Parathyroid adenoma (tissue), 2 donors: Measurements from ENCODE around the gene ACYP2.
"Not testable (repeated sequence)": the region's sequence is repeated elsewhere in the genome, so short reads cannot be mapped to it uniquely, and the experiment has no call there.

Experiments
- H2AFZ ChIP-seq: fragments of 300-600 bp; sonication (generic); one replicate; pipeline ENCODE4 v1.7.0; 2017; ENCODE audit warnings: antibody characterized with exemption, mild to moderate bottlenecking
- H3K27ac ChIP-seq: fragments of 300-600 bp; sonication (generic); one replicate; pipeline ENCODE4 v1.7.0; 2017
- H3K27me3 ChIP-seq: fragments of 300-600 bp; sonication (generic); one replicate; pipeline ENCODE4 v1.7.0; 2017; ENCODE audit warnings: low read length; ENCODE audit not compliant: control insufficient read depth, insufficient read depth
- H3K36me3 ChIP-seq: fragments of 300-600 bp; sonication (generic); one replicate; pipeline ENCODE4 v1.7.0; 2017; ENCODE audit warnings: low read length; ENCODE audit not compliant: control insufficient read depth, insufficient read depth
- H3K4me1 ChIP-seq: fragments of 300-600 bp; sonication (generic); one replicate; pipeline ENCODE4 v1.7.0; 2017; ENCODE audit warnings: control low read depth
- H3K4me2 ChIP-seq: fragments of 300-600 bp; sonication (generic); one replicate; pipeline ENCODE4 v1.7.0; 2017; ENCODE audit warnings: low read length
- H3K4me3 ChIP-seq: fragments of 300-600 bp; sonication (generic); one replicate; pipeline ENCODE4 v1.7.0; 2017; ENCODE audit warnings: low read depth, low read length
- H3K79me2 ChIP-seq: fragments of 300-600 bp; sonication (generic); one replicate; pipeline ENCODE4 v1.7.0; 2017; ENCODE audit warnings: control low read depth
- H3K9ac ChIP-seq: fragments of 300-600 bp; sonication (generic); one replicate; pipeline ENCODE4 v1.7.0; 2017; ENCODE audit warnings: mild to moderate bottlenecking
- H3K9me3 ChIP-seq: fragments of 300-600 bp; sonication (generic); one replicate; pipeline ENCODE4 v1.7.0; 2017; ENCODE audit warnings: low read length; ENCODE audit not compliant: control insufficient read depth
- CTCF ChIP-seq: fragments of 300-600 bp; sonication (generic); IDR thresholded peaks from one replicate; pipeline ENCODE4 v1.7.0; 2017; ENCODE audit warnings: antibody characterized with exemption, mild to moderate bottlenecking
- donor health status: primary hyperparathyroidism.

ACYP2 gene

GRCh38 chr2:54318821-54319220 is 203.4 kb downstream of the ACYP2 start:
- H3K4me1 ChIP-seq, result no peaks in the 10 kb centered on the region
- no peak for TF ChIP-seq CTCF

DNA sequence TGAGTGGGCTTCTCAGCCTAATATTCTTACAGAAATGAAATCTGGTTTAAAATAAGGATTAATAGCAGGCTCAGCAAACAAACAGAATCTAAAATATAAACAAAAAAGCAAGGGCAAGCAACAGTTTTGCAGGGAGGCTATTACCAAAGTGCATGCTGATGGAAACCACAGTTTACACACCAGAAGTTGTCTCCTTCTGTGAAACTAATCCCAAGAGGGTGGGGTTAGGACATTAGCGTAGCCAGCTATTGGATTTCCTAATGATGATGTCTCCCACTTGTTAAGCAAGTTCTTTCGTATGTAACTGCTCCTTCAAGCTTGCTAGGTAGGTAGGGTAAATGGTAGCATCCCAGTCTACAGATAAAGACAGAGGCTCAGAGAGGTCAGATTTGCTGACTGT is 205.6 kb downstream of the ACYP2 start:
- H3K79me2 ChIP-seq, result no peaks in the 10 kb centered on the region
- H3K27me3 ChIP-seq, result no peaks in the 10 kb centered on the region
- no peak overlapping the region for H3K27ac ChIP-seq
- H3K9me3 ChIP-seq, result no peaks in the 10 kb centered on the region
- no peak overlapping the region for H3K4me2 ChIP-seq
- H3K36me3 ChIP-seq, result no peaks in the 10 kb centered on the region
- H2AFZ ChIP-seq, result no peak overlapping the region
- no peak for TF ChIP-seq CTCF
- no peak overlapping the region for H3K9ac ChIP-seq
- no peak overlapping the region for H3K4me3 ChIP-seq
- H3K4me1 ChIP-seq, result no peaks in the 10 kb centered on the region

More at GRCh38 chr2:54318821-54319220, 203.4 kb downstream of the ACYP2 start:
- no peaks in the 10 kb centered on the region for H3K79me2 ChIP-seq
- H3K9ac ChIP-seq, result no peak overlapping the region
- no peaks in the 10 kb centered on the region for H3K27me3 ChIP-seq
- no peaks in the 10 kb centered on the region for H3K36me3 ChIP-seq
- H3K4me3 ChIP-seq, result no peak overlapping the region
- H3K9me3 ChIP-seq, result no peaks in the 10 kb centered on the region
- H2AFZ ChIP-seq, result no peak overlapping the region
- no peak overlapping the region for H3K4me2 ChIP-seq
- no peak overlapping the region for H3K27ac ChIP-seq

DNA sequence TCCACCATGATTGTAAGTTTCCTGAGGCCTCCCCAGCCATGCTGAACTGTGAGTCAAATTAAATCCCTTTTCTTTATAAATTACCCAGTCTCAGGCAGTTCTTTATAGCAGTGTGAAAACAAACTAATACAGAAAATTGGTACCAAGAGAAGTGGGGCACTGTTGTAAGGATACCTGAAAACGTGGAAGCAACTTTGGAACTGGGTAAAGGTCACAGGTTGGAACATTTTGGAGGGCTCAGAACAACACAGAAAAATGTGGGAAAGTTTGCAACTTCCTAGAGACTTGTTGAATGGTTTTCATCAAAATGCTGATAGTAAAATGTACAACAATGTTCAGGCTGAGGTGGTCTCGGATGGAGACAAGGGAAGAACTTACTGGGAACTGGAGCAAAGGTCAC is 209.1 kb downstream of the ACYP2 start:
- not testable (repeated sequence) for H3K4me1 ChIP-seq, H3K9ac ChIP-seq, H3K36me3 ChIP-seq, H3K27me3 ChIP-seq, H3K9me3 ChIP-seq, H3K4me3 ChIP-seq, H3K27ac ChIP-seq, H3K79me2 ChIP-seq, H3K4me2 ChIP-seq, H2AFZ ChIP-seq

- Histone ChIP-seq H3K4me3 (no peak overlapping the region), H3K9ac (no peak overlapping the region), H3K4me2 (no peak overlapping the region), H2AFZ (no peak overlapping the region), H3K4me1 (peaks cover 2% of the 10 kb centered on the region), H3K27me3 (no peaks in the 10 kb centered on the region), H3K79me2 (no peaks in the 10 kb centered on the region), H3K27ac (no peak overlapping the region), H3K9me3 (no peaks in the 10 kb centered on the region), H3K36me3 (no peaks in the 10 kb centered on the region)
- no peak for TF ChIP-seq CTCF
These were observed 209.7 kb downstream of the ACYP2 start for GRCh38 chr2:54325148-54325547.

DNA sequence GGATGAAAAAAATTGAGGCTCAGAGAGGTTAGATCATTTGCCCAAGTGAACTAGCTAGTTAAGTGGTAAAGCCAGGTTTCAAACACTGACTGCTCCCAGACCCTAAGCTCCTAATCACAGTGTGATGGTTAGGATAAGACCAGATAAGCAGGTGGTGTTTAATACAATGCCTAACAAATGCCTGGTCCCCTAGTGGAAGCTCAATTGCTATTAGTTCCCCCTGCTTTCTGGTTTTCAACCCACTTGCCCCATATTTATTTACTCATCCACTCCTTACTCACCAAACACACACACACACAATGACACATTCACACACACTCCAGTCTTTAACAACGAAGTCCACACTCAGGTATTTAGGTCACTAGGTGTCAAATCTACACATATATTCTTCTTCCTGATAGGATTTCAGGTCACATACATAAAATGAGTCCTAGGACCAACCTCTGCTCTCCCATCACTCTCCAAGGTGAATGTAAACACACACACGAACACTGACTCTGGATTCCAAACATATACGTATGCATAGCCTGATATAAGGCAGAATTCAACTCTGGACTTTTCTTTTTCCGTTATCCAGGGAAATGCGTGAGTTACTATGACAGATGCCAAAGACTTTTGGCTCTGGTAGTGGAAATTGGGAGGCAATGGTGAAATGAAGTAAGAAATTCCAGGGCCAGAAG is 214.2 kb downstream of the ACYP2 start:
- H3K27ac ChIP-seq, result peak overlapping the region; percentile 89
- no peaks in the 10 kb centered on the region for H3K36me3 ChIP-seq
- no peak for TF ChIP-seq CTCF
- H3K9ac ChIP-seq, result no peak overlapping the region
- no peaks in the 10 kb centered on the region for H3K79me2 ChIP-seq
- H3K9me3 ChIP-seq, result no peaks in the 10 kb centered on the region
- peak overlapping the region; percentile 95 for H2AFZ ChIP-seq
- no peaks in the 10 kb centered on the region for H3K27me3 ChIP-seq
- H3K4me3 ChIP-seq, result peak overlapping the region; percentile 63
- peaks cover 6% of the 10 kb centered on the region for H3K4me1 ChIP-seq
- H3K4me2 ChIP-seq, result peak overlapping the region; percentile 84
